Panc1 (cell line): ENCODE results near the gene CACNG7. TPM values are rescaled to one million over a fixed set of nuclear protein-coding genes. Genes with fewer than 3 reads are reported as not detected.

Experiments used
- total RNA-seq: library from RNA; stranded (reverse); gene quantifications from one replicate; pipeline ENCODE4 v1.2.1, GENCODE V29; 2021; ENCODE audit not compliant: unreplicated experiment

Gene CACNG7
- total RNA-seq, 1 experiment from 2014 or later, result 7.7 TPM

Other genes with a start within 250 kb of the CACNG7 start
- 0.05 TPM for gene NLRP12, start 85.0 kb upstream of the CACNG7 start, total RNA-seq
- gene MYADM, start 41.4 kb upstream of the CACNG7 start, total RNA-seq, result 469 TPM
- 2.5 TPM for gene PRKCG, start 27.1 kb upstream of the CACNG7 start, total RNA-seq
- 17.7 TPM for gene CACNG8, start 53.7 kb downstream of the CACNG7 start, total RNA-seq
- 14.6 TPM for gene CACNG6, start 82.4 kb downstream of the CACNG7 start, total RNA-seq
- 1.5 TPM for gene VSTM1, start 154.6 kb downstream of the CACNG7 start, total RNA-seq
- gene TARM1, start 172.1 kb downstream of the CACNG7 start, total RNA-seq, result not detected
- gene OSCAR, start 191.5 kb downstream of the CACNG7 start, total RNA-seq, result 6.8 TPM
- 211 TPM for gene NDUFA3, start 193.6 kb downstream of the CACNG7 start, total RNA-seq
- 45.4 TPM for gene TFPT, start 206.4 kb downstream of the CACNG7 start, total RNA-seq
- gene PRPF31, start 206.5 kb downstream of the CACNG7 start, total RNA-seq, result 117 TPM
- 111 TPM for gene CNOT3, start 228.5 kb downstream of the CACNG7 start, total RNA-seq